WTC11 (cell line): ENCODE results near the gene STK32B.

ENCODE experiments used
- CREM ChIP-seq: sonication (generic); formaldehyde crosslinking; IDR thresholded peaks from 2 replicates; pipeline ENCODE4 v1.8.1; 2022; ENCODE audit warnings: mild to moderate bottlenecking, missing genetic modification reagents, moderate library complexity
- ETV6 ChIP-seq: sonication (generic); formaldehyde crosslinking; IDR thresholded peaks from 2 replicates; pipeline ENCODE4 v1.8.1; 2022; ENCODE audit warnings: mild to moderate bottlenecking, missing genetic modification reagents
- MLX ChIP-seq: sonication (generic); formaldehyde crosslinking; IDR thresholded peaks from 2 replicates; pipeline ENCODE4 v1.8.1; 2023; ENCODE audit warnings: mild to moderate bottlenecking, missing genetic modification reagents, moderate library complexity
- NR1H2 ChIP-seq: sonication (generic); formaldehyde crosslinking; IDR thresholded peaks from 2 replicates; pipeline ENCODE4 v1.9.0; 2021; ENCODE audit warnings: mild to moderate bottlenecking, moderate library complexity, missing genetic modification reagents
- TEAD4 ChIP-seq: sonication (generic); formaldehyde crosslinking; IDR thresholded peaks from 2 replicates; pipeline ENCODE4 v1.8.0; 2022; ENCODE audit warnings: mild to moderate bottlenecking, missing genetic modification reagents
- ZNF396 ChIP-seq: fragments of 250-450 bp; sonication (Bioruptor Pico); IDR thresholded peaks from 2 replicates; pipeline ENCODE4 v1.8.0; 2021; ENCODE audit warnings: mild to moderate bottlenecking, moderate library complexity, borderline replicate concordance
- TF ChIP-seq, protein P1 (sequence below): fragments of 200-600 bp; IDR thresholded peaks from 2 replicates; pipeline ENCODE4 v1.8.0; 2022; ENCODE audit warnings: antibody characterized with exemption
- TF ChIP-seq, protein P2 (sequence below): sonication (generic); formaldehyde crosslinking; IDR thresholded peaks from 2 replicates; pipeline ENCODE4 v1.8.0; 2022; ENCODE audit warnings: mild to moderate bottlenecking, missing genetic modification reagents
- TF ChIP-seq, protein P3 (sequence below): sonication (generic); formaldehyde crosslinking; IDR thresholded peaks from 2 replicates; pipeline ENCODE4 v1.8.1; 2022; ENCODE audit warnings: mild to moderate bottlenecking, moderate library complexity, missing genetic modification reagents
- TF ChIP-seq, protein P4 (sequence below): sonication (generic); formaldehyde crosslinking; IDR thresholded peaks from 2 replicates; pipeline ENCODE4 v1.8.1; 2023; ENCODE audit warnings: mild to moderate bottlenecking, moderate library complexity, missing genetic modification reagents
- TF ChIP-seq, protein P5 (sequence below): sonication (generic); formaldehyde crosslinking; IDR thresholded peaks from 2 replicates; pipeline ENCODE4 v1.8.0; 2023; ENCODE audit warnings: missing genetic modification reagents, mild to moderate bottlenecking, borderline replicate concordance

GRCh38 chr4:5026371-5026770 is 24.9 kb upstream of the STK32B start:
- TF ChIP-seq, protein P1, sequence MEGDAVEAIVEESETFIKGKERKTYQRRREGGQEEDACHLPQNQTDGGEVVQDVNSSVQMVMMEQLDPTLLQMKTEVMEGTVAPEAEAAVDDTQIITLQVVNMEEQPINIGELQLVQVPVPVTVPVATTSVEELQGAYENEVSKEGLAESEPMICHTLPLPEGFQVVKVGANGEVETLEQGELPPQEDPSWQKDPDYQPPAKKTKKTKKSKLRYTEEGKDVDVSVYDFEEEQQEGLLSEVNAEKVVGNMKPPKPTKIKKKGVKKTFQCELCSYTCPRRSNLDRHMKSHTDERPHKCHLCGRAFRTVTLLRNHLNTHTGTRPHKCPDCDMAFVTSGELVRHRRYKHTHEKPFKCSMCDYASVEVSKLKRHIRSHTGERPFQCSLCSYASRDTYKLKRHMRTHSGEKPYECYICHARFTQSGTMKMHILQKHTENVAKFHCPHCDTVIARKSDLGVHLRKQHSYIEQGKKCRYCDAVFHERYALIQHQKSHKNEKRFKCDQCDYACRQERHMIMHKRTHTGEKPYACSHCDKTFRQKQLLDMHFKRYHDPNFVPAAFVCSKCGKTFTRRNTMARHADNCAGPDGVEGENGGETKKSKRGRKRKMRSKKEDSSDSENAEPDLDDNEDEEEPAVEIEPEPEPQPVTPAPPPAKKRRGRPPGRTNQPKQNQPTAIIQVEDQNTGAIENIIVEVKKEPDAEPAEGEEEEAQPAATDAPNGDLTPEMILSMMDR: no peak
- TF ChIP-seq, protein P2, sequence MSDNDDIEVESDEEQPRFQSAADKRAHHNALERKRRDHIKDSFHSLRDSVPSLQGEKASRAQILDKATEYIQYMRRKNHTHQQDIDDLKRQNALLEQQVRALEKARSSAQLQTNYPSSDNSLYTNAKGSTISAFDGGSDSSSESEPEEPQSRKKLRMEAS (CRISPR knock-in tag): no peak
- no peak for TF ChIP-seq MLX (CRISPR knock-in tag)
- TF ChIP-seq, protein P3, sequence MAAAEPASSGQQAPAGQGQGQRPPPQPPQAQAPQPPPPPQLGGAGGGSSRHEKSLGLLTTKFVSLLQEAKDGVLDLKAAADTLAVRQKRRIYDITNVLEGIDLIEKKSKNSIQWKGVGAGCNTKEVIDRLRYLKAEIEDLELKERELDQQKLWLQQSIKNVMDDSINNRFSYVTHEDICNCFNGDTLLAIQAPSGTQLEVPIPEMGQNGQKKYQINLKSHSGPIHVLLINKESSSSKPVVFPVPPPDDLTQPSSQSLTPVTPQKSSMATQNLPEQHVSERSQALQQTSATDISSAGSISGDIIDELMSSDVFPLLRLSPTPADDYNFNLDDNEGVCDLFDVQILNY (CRISPR knock-in tag): no peak
- no peak for TF ChIP-seq TEAD4 (CRISPR knock-in tag)
- TF ChIP-seq, protein P4, sequence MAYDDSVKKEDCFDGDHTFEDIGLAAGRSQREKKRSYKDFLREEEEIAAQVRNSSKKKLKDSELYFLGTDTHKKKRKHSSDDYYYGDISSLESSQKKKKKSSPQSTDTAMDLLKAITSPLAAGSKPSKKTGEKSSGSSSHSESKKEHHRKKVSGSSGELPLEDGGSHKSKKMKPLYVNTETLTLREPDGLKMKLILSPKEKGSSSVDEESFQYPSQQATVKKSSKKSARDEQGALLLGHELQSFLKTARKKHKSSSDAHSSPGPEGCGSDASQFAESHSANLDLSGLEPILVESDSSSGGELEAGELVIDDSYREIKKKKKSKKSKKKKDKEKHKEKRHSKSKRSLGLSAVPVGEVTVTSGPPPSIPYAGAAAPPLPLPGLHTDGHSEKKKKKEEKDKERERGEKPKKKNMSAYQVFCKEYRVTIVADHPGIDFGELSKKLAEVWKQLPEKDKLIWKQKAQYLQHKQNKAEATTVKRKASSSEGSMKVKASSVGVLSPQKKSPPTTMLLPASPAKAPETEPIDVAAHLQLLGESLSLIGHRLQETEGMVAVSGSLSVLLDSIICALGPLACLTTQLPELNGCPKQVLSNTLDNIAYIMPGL (CRISPR knock-in tag): no peak
- TF ChIP-seq ETV6 (CRISPR knock-in tag): no peak
- no peak for TF ChIP-seq CREM
- no peak for TF ChIP-seq ZNF396 (CRISPR knock-in tag)
- no peak for TF ChIP-seq NR1H2 (CRISPR knock-in tag)
- TF ChIP-seq, protein P5, sequence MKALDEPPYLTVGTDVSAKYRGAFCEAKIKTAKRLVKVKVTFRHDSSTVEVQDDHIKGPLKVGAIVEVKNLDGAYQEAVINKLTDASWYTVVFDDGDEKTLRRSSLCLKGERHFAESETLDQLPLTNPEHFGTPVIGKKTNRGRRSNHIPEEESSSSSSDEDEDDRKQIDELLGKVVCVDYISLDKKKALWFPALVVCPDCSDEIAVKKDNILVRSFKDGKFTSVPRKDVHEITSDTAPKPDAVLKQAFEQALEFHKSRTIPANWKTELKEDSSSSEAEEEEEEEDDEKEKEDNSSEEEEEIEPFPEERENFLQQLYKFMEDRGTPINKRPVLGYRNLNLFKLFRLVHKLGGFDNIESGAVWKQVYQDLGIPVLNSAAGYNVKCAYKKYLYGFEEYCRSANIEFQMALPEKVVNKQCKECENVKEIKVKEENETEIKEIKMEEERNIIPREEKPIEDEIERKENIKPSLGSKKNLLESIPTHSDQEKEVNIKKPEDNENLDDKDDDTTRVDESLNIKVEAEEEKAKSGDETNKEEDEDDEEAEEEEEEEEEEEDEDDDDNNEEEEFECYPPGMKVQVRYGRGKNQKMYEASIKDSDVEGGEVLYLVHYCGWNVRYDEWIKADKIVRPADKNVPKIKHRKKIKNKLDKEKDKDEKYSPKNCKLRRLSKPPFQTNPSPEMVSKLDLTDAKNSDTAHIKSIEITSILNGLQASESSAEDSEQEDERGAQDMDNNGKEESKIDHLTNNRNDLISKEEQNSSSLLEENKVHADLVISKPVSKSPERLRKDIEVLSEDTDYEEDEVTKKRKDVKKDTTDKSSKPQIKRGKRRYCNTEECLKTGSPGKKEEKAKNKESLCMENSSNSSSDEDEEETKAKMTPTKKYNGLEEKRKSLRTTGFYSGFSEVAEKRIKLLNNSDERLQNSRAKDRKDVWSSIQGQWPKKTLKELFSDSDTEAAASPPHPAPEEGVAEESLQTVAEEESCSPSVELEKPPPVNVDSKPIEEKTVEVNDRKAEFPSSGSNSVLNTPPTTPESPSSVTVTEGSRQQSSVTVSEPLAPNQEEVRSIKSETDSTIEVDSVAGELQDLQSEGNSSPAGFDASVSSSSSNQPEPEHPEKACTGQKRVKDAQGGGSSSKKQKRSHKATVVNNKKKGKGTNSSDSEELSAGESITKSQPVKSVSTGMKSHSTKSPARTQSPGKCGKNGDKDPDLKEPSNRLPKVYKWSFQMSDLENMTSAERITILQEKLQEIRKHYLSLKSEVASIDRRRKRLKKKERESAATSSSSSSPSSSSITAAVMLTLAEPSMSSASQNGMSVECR (CRISPR knock-in tag): no peak
